HEK293 (cell line): ENCODE results near the gene NCOR2.

ENCODE experiments used
- GLI4 ChIP-seq: fragments of 450-650 bp; formaldehyde crosslinking; IDR thresholded peaks from 2 replicates; pipeline ENCODE4 v1.5.1; 2016; ENCODE audit warnings: missing biosample characterization, missing genetic modification characterization
- GLIS2 ChIP-seq: fragments of 450-650 bp; formaldehyde crosslinking; IDR thresholded peaks from 2 replicates; pipeline ENCODE4 v1.5.1; 2016; ENCODE audit warnings: missing biosample characterization, missing genetic modification characterization
- HOXC10 ChIP-seq: sonication (generic); formaldehyde crosslinking; IDR thresholded peaks from 2 replicates; pipeline ENCODE4 v1.8.1; 2023; ENCODE audit warnings: mild to moderate bottlenecking, missing genetic modification reagents
- HOXD13 ChIP-seq: sonication (generic); formaldehyde crosslinking; IDR thresholded peaks from 2 replicates; pipeline ENCODE4 v1.8.0; 2022; ENCODE audit warnings: missing genetic modification reagents, borderline replicate concordance
- KLF17 ChIP-seq: fragments of 450-650 bp; formaldehyde crosslinking; IDR thresholded peaks from 2 replicates; pipeline ENCODE4 v1.5.1; 2016; ENCODE audit warnings: missing biosample characterization, missing genetic modification characterization
- KLF7 ChIP-seq: fragments of 450-650 bp; formaldehyde crosslinking; IDR thresholded peaks from 2 replicates; pipeline ENCODE4 v1.5.1; 2016; ENCODE audit warnings: missing biosample characterization, missing genetic modification characterization, borderline replicate concordance
- RBAK ChIP-seq: fragments of 450-650 bp; formaldehyde crosslinking; IDR thresholded peaks from 2 replicates; pipeline ENCODE4 v1.5.1; 2016; ENCODE audit warnings: missing biosample characterization, missing genetic modification characterization
- SALL2 ChIP-seq: fragments of 450-650 bp; formaldehyde crosslinking; IDR thresholded peaks from 2 replicates; pipeline ENCODE4 v1.5.0; 2017; ENCODE audit warnings: missing biosample characterization, mild to moderate bottlenecking, missing genetic modification characterization, borderline replicate concordance
- SP3 ChIP-seq: fragments of 450-650 bp; formaldehyde crosslinking; IDR thresholded peaks from 2 replicates; pipeline ENCODE4 v1.5.1; 2016; ENCODE audit warnings: missing biosample characterization, missing genetic modification characterization
- ZBTB17 ChIP-seq: fragments of 450-650 bp; formaldehyde crosslinking; IDR thresholded peaks from 2 replicates; pipeline ENCODE4 v1.5.1; 2016; ENCODE audit warnings: missing biosample characterization, missing genetic modification characterization
- ZBTB48 ChIP-seq: fragments of 450-650 bp; formaldehyde crosslinking; IDR thresholded peaks from 2 replicates; pipeline ENCODE4 v1.5.1; 2016; ENCODE audit warnings: missing biosample characterization, missing genetic modification characterization
- ZBTB6 ChIP-seq: fragments of 450-650 bp; formaldehyde crosslinking; IDR thresholded peaks from 2 replicates; pipeline ENCODE4 v1.5.1; 2017; ENCODE audit warnings: missing biosample characterization, missing genetic modification characterization
- ZFP69B ChIP-seq: fragments of 450-650 bp; formaldehyde crosslinking; IDR thresholded peaks from 2 replicates; pipeline ENCODE4 v1.5.1; 2016; ENCODE audit warnings: missing biosample characterization, missing genetic modification characterization
- ZNF10 ChIP-seq: fragments of 450-650 bp; formaldehyde crosslinking; IDR thresholded peaks from 2 replicates; pipeline ENCODE4 v1.5.1; 2017; ENCODE audit warnings: missing biosample characterization, missing genetic modification characterization
- ZNF114 ChIP-seq: fragments of 450-650 bp; formaldehyde crosslinking; IDR thresholded peaks from 2 replicates; pipeline ENCODE4 v1.5.0; 2017; ENCODE audit warnings: missing biosample characterization, missing genetic modification characterization
- ZNF132 ChIP-seq: fragments of 450-650 bp; formaldehyde crosslinking; IDR thresholded peaks from 2 replicates; pipeline ENCODE4 v1.5.1; 2017; ENCODE audit warnings: missing biosample characterization, missing genetic modification characterization, borderline replicate concordance
- ZNF140 ChIP-seq: fragments of 450-650 bp; formaldehyde crosslinking; IDR thresholded peaks from 2 replicates; pipeline ENCODE4 v1.5.1; 2016; ENCODE audit warnings: missing biosample characterization, missing genetic modification characterization
- ZNF16 ChIP-seq: fragments of 450-650 bp; formaldehyde crosslinking; IDR thresholded peaks from 2 replicates; pipeline ENCODE4 v1.5.1; 2016; ENCODE audit warnings: low read depth, missing biosample characterization, missing genetic modification characterization
- ZNF169 ChIP-seq: fragments of 450-650 bp; formaldehyde crosslinking; IDR thresholded peaks from 2 replicates; pipeline ENCODE4 v1.5.1; 2016; ENCODE audit warnings: missing biosample characterization, missing genetic modification characterization
- ZNF239 ChIP-seq: fragments of 450-650 bp; formaldehyde crosslinking; IDR thresholded peaks from 2 replicates; pipeline ENCODE4 v1.5.1; 2016; ENCODE audit warnings: missing biosample characterization, missing genetic modification characterization
- ZNF26 ChIP-seq: fragments of 450-650 bp; formaldehyde crosslinking; IDR thresholded peaks from 2 replicates; pipeline ENCODE4 v1.5.1; 2016; ENCODE audit warnings: missing biosample characterization, missing genetic modification characterization
- ZNF280D ChIP-seq: fragments of 450-650 bp; formaldehyde crosslinking; IDR thresholded peaks from 2 replicates; pipeline ENCODE4 v1.5.1; 2016; ENCODE audit warnings: missing biosample characterization, missing genetic modification characterization
- ZNF292 ChIP-seq: fragments of 450-650 bp; formaldehyde crosslinking; IDR thresholded peaks from 2 replicates; pipeline ENCODE4 v1.5.1; 2016; ENCODE audit warnings: low read depth, missing biosample characterization, missing genetic modification characterization, borderline replicate concordance
- ZNF341 ChIP-seq: fragments of 450-650 bp; formaldehyde crosslinking; IDR thresholded peaks from 2 replicates; pipeline ENCODE4; 2016; ENCODE audit warnings: low read depth, missing biosample characterization, missing genetic modification characterization
- ZNF416 ChIP-seq: fragments of 450-650 bp; formaldehyde crosslinking; IDR thresholded peaks from 2 replicates; pipeline ENCODE4 v1.5.1; 2016; ENCODE audit warnings: missing biosample characterization, missing genetic modification characterization
- ZNF558 ChIP-seq: fragments of 450-650 bp; formaldehyde crosslinking; IDR thresholded peaks from 2 replicates; pipeline ENCODE4 v1.5.1; 2016; ENCODE audit warnings: missing biosample characterization, missing genetic modification characterization
- ZNF645 ChIP-seq: fragments of 450-650 bp; formaldehyde crosslinking; IDR thresholded peaks from 2 replicates; pipeline ENCODE4; 2016; ENCODE audit warnings: missing biosample characterization, missing genetic modification characterization
- ZNF677 ChIP-seq: fragments of 450-650 bp; IDR thresholded peaks from 2 replicates; pipeline ENCODE4 v1.5.0; 2018; ENCODE audit warnings: missing biosample characterization, mild to moderate bottlenecking, missing genetic modification characterization, moderate library complexity
- ZNF747 ChIP-seq: fragments of 450-650 bp; formaldehyde crosslinking; IDR thresholded peaks from 2 replicates; pipeline ENCODE4 v1.5.1; 2016; ENCODE audit warnings: missing biosample characterization, missing genetic modification characterization
- TF ChIP-seq, protein P1 (sequence below): fragments of 450-650 bp; formaldehyde crosslinking; IDR thresholded peaks from 2 replicates; pipeline ENCODE4 v1.5.1; 2017; ENCODE audit warnings: missing biosample characterization, missing genetic modification characterization
- TF ChIP-seq, protein P2 (sequence below): fragments of 450-650 bp; formaldehyde crosslinking; optimal IDR thresholded peaks from 2 replicates; pipeline ENCODE3; 2016; ENCODE audit warnings: missing biosample characterization, mild to moderate bottlenecking, missing genetic modification characterization

The NCOR2 gene

GRCh38 chr12:124567673-124568373 is 411 bp upstream of the NCOR2 start (continued):
- no peak for TF ChIP-seq ZBTB6 (tag by site-specific recombination)
- 0 out of 2 replicates have a peak, but pooled peaks have one; percentile 26 for TF ChIP-seq ZBTB48 (tag by site-specific recombination)
- TF ChIP-seq, protein P1, sequence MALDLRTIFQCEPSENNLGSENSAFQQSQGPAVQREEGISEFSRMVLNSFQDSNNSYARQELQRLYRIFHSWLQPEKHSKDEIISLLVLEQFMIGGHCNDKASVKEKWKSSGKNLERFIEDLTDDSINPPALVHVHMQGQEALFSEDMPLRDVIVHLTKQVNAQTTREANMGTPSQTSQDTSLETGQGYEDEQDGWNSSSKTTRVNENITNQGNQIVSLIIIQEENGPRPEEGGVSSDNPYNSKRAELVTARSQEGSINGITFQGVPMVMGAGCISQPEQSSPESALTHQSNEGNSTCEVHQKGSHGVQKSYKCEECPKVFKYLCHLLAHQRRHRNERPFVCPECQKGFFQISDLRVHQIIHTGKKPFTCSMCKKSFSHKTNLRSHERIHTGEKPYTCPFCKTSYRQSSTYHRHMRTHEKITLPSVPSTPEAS, result peak; percentile 54
- TF ChIP-seq ZNF747 (tag by site-specific recombination), result no peak
- TF ChIP-seq ZNF558 (tag by site-specific recombination), result no peak
- TF ChIP-seq SALL2 (tag by site-specific recombination), result no peak
- no peak for TF ChIP-seq ZNF26
- no peak for TF ChIP-seq ZNF114 (tag by site-specific recombination)
- peak; percentile 46 for TF ChIP-seq ZBTB17
- TF ChIP-seq GLIS2 (tag by site-specific recombination), result peak; percentile 85
- no peak; the same call in 1 of the 2 replicates for TF ChIP-seq KLF7 (tag by site-specific recombination)
- no peak for TF ChIP-seq ZNF292 (tag by site-specific recombination)
- TF ChIP-seq ZNF280D (tag by site-specific recombination), result no peak
- TF ChIP-seq SP3 (tag by site-specific recombination), result peak; percentile 72
- peak; percentile 56; the same call in 1 of the 2 replicates for TF ChIP-seq ZFP69B (tag by site-specific recombination)
- TF ChIP-seq HOXC10 (CRISPR knock-in tag), result no peak
- no peak for TF ChIP-seq ZNF16 (tag by site-specific recombination)
- TF ChIP-seq HOXD13 (CRISPR knock-in tag), result no peak
- TF ChIP-seq ZNF169 (tag by site-specific recombination), result no peak
- no peak for TF ChIP-seq ZNF140 (tag by site-specific recombination)
- TF ChIP-seq ZNF645, result no peak
- TF ChIP-seq ZNF10 (tag by site-specific recombination), result no peak
- no peak for TF ChIP-seq ZNF239
- no peak for TF ChIP-seq ZNF416 (tag by site-specific recombination)
- peak; percentile 81 for TF ChIP-seq ZNF341 (tag by site-specific recombination)
- TF ChIP-seq ZNF677 (tag by site-specific recombination), result no peak
- TF ChIP-seq RBAK (tag by site-specific recombination), result no peak
- TF ChIP-seq ZNF132 (tag by site-specific recombination), result no peak
- peak; percentile 65; the same call in 1 of the 2 replicates for TF ChIP-seq KLF17
- TF ChIP-seq, protein P2, sequence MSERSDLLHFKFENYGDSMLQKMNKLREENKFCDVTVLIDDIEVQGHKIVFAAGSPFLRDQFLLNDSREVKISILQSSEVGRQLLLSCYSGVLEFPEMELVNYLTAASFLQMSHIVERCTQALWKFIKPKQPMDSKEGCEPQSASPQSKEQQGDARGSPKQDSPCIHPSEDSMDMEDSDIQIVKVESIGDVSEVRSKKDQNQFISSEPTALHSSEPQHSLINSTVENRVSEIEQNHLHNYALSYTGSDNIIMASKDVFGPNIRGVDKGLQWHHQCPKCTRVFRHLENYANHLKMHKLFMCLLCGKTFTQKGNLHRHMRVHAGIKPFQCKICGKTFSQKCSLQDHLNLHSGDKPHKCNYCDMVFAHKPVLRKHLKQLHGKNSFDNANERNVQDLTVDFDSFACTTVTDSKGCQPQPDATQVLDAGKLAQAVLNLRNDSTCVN (tag by site-specific recombination), result peak; percentile 95
- no peak for TF ChIP-seq GLI4 (tag by site-specific recombination)
